HCT116 (cell line): ENCODE data around the gene STIM1. TPM values are rescaled to one million over a fixed set of nuclear protein-coding genes. Genes with fewer than 3 reads are reported as not detected.

Experiments
- ATAC-seq: fragments of 200-7000 bp; cut with Tn5 transposase; 2 replicates; pipeline ENCODE4 v1.9.1; 2020; ENCODE audit warnings: mild to moderate bottlenecking, moderate library complexity
- BruUV-seq: library from RNA; stranded (reverse); fragments of 400-500 nt; replicated peaks from 2 replicates; lab custom pipeline; 2021; lab: Mats Ljungman, UMichigan
- CTCF ChIA-PET: fragments of 300-600 bp; sonication (Branson Sonifier 250); formaldehyde crosslinking; loops from one replicate; lab custom pipeline; 2021; ENCODE audit warnings: antibody characterized with exemption; lab: Charles Lee
- POLR2A ChIA-PET: fragments of 300-600, 350-600 bp; sonication (Branson Sonifier 250); formaldehyde crosslinking; loops from one replicate; lab custom pipeline; 2021; ENCODE audit warnings: antibody characterized with exemption; lab: Charles Lee
- RAD21 ChIA-PET, 2 experiments: fragments of 300-600 bp; sonication (Branson Sonifier 250); formaldehyde crosslinking; loops; one replicate each; lab custom pipeline; 2023; ENCODE audit warnings: low total read pairs in 2 of 2; ENCODE audit not compliant: uncharacterized antibody in 2 of 2, unreplicated experiment in 2 of 2, low non-redundant PET in 1 of 2; lab: Charles Lee
- DNase-seq: peaks from one replicate; pipeline ENCODE4 v3.0.0-alpha.2; 2010; ENCODE audit warnings: low read depth, low spot score
- H2AFZ ChIP-seq: fragments of 200-600 bp; shearing (Covaris generic), sonication (generic); 2 replicates; pipeline ENCODE4 v1.6.1; 2017; ENCODE audit warnings: low read depth, mixed run types, mixed read lengths, antibody characterized with exemption, low read length; ENCODE audit not compliant: poor library complexity, severe bottlenecking
- H3K27ac ChIP-seq: 2 replicates; pipeline ENCODE4 v1.5.1; 2012; ENCODE audit warnings: low read depth, low read length
- H3K27me3 ChIP-seq: fragments of 200-600 bp; sonication (generic); 2 replicates; pipeline ENCODE4 v1.6.1; 2016; ENCODE audit warnings: mixed run types, low read length, mixed read lengths; ENCODE audit not compliant: insufficient read depth
- H3K36me3 ChIP-seq, 2 experiments: fragments of 200-500 bp in 1 of 2; fragments of 200-600 bp in 1 of 2; sonication (Bioruptor generic) in 1 of 2; sonication (generic) in 1 of 2; 2 replicates each; pipeline versions ENCODE4 v1.5.1 to v1.6.1; 2014 to 2016; ENCODE audit warnings: low read length in 2 of 2, inconsistent platforms in 1 of 2, mixed read lengths in 1 of 2, mixed run types in 1 of 2; ENCODE audit not compliant: insufficient read depth in 2 of 2, control insufficient read depth in 1 of 2
- H3K4me1 ChIP-seq, 2 experiments: fragments of 200-600 bp in 1 of 2; sonication (generic) in 1 of 2; 2 replicates each; pipeline versions ENCODE4 v1.5.1 to v1.6.1; 2012 to 2017; ENCODE audit warnings: low read length in 2 of 2, inconsistent platforms in 1 of 2, mild to moderate bottlenecking in 1 of 2, mixed read lengths in 1 of 2, mixed run types in 1 of 2, moderate library complexity in 1 of 2; ENCODE audit not compliant: insufficient read depth in 2 of 2, control insufficient read depth in 1 of 2
- H3K4me2 ChIP-seq: fragments of 200-600 bp; sonication (generic); 2 replicates; pipeline ENCODE4 v1.6.1; 2017; ENCODE audit warnings: mixed run types, low read length, mixed read lengths
- H3K4me3 ChIP-seq, 2 experiments: fragments of 200-600 bp in 1 of 2; sonication (generic) in 1 of 2; replicated peaks in 1 of 2; 2 replicates each; pipeline ENCODE4 v1.5.1; 2011 to 2016; ENCODE audit warnings: low read length in 2 of 2, control low read depth in 1 of 2, low read depth in 1 of 2, mild to moderate bottlenecking in 1 of 2, mixed read lengths in 1 of 2, mixed run types in 1 of 2
- H3K79me2 ChIP-seq: fragments of 200-600 bp; sonication (generic); 2 replicates; pipeline ENCODE4 v1.6.1; 2017; ENCODE audit warnings: mild to moderate bottlenecking, mixed run types, low read length, moderate library complexity, mixed read lengths; ENCODE audit not compliant: insufficient read depth
- H3K9ac ChIP-seq: fragments of 200-600 bp; sonication (generic); 2 replicates; pipeline ENCODE4 v1.6.1; 2016; ENCODE audit warnings: low read length, mixed read lengths
- H3K9me2 ChIP-seq: fragments of 200-600 bp; sonication (generic), shearing (Covaris generic); 2 replicates; pipeline ENCODE4 v1.6.1; 2017; ENCODE audit warnings: mixed run types, mild to moderate bottlenecking, moderate library complexity; ENCODE audit not compliant: insufficient read depth
- H3K9me3 ChIP-seq, 2 experiments: fragments of 200-500 bp in 1 of 2; fragments of 200-600 bp in 1 of 2; sonication (Bioruptor generic) in 1 of 2; sonication (generic) in 1 of 2; 2 replicates each; pipeline ENCODE4 v1.6.1; 2014 to 2017; ENCODE audit warnings: low read length in 2 of 2, mixed read lengths in 2 of 2, inconsistent platforms in 1 of 2, low read depth in 1 of 2, mild to moderate bottlenecking in 1 of 2, mixed run types in 1 of 2, moderate library complexity in 1 of 2; ENCODE audit not compliant: control insufficient read depth in 1 of 2, insufficient read depth in 1 of 2
- H4K20me1 ChIP-seq: fragments of 200-600 bp; sonication (generic), shearing (Covaris generic); 2 replicates; pipeline ENCODE4 v1.6.1; 2017; ENCODE audit warnings: mixed run types, mild to moderate bottlenecking, moderate library complexity; ENCODE audit not compliant: insufficient read depth
- ATF3 ChIP-seq: IDR thresholded peaks from 2 replicates; pipeline ENCODE4 v1.6.1; 2012
- CBX3 ChIP-seq: IDR thresholded peaks from 2 replicates; pipeline ENCODE4 v1.6.1; 2012; ENCODE audit warnings: low read depth
- CEBPB ChIP-seq: IDR thresholded peaks from 2 replicates; pipeline ENCODE4 v1.6.1; 2012; ENCODE audit warnings: low read depth
- EZH2phosphoT487 ChIP-seq: fragments of 200-600 bp; IDR thresholded peaks from 2 replicates; pipeline ENCODE4 v1.6.1; 2018; ENCODE audit warnings: antibody characterized with exemption, borderline replicate concordance
- FOSL1 ChIP-seq: IDR thresholded peaks from 2 replicates; pipeline ENCODE4 v1.6.1; 2012; ENCODE audit warnings: low read depth
- JUND ChIP-seq: IDR thresholded peaks from 2 replicates; pipeline ENCODE4 v1.6.1; 2012
- MAX ChIP-seq: IDR thresholded peaks from 2 replicates; pipeline ENCODE4 v1.6.1; 2012
- POLR2AphosphoS5 ChIP-seq: IDR thresholded peaks from 2 replicates; pipeline ENCODE4 v1.6.1; 2011; ENCODE audit warnings: mild to moderate bottlenecking, low read depth, low read length, moderate library complexity
- RAD21 ChIP-seq: IDR thresholded peaks from 2 replicates; pipeline ENCODE4 v1.6.1; 2012; ENCODE audit warnings: low read depth, mild to moderate bottlenecking
- SIN3A ChIP-seq: IDR thresholded peaks from 2 replicates; pipeline ENCODE4 v1.6.1; 2012; ENCODE audit warnings: low read depth
- SRF ChIP-seq: IDR thresholded peaks from 2 replicates; pipeline ENCODE4 v1.6.1; 2012; ENCODE audit warnings: low read depth
- YY1 ChIP-seq: IDR thresholded peaks from 2 replicates; pipeline ENCODE4 v1.6.1; 2011; ENCODE audit warnings: low read length, low read depth, moderate library complexity, mild to moderate bottlenecking; ENCODE audit not compliant: insufficient replicate concordance; ENCODE audit errors: extremely low read depth
- ZBTB33 ChIP-seq: IDR thresholded peaks from 2 replicates; pipeline ENCODE4 v1.6.1; 2011; ENCODE audit warnings: mild to moderate bottlenecking, low read length, moderate library complexity; ENCODE audit not compliant: insufficient replicate concordance; ENCODE audit errors: extremely low read depth
- ZFX ChIP-seq: fragments of 450-650 bp; IDR thresholded peaks from 2 replicates; pipeline ENCODE4 v1.6.1; 2017
- ZNF274 ChIP-seq: fragments of 200-500 bp; sonication (Bioruptor generic); IDR thresholded peaks from 2 replicates; pipeline ENCODE4 v1.6.1; 2014; ENCODE audit warnings: mild to moderate bottlenecking, low read depth, low read length, inconsistent platforms
- intact Hi-C: fragments of 100-400 bp; cut with micrococcal nuclease; formaldehyde crosslinking; loops from 2 replicates; pipeline ENCODE4 v1.10.0; 2022
- total RNA-seq: library from RNA; stranded (reverse); gene quantifications from one replicate; pipeline ENCODE4 v1.2.1, GENCODE V29; 2021; ENCODE audit not compliant: unreplicated experiment

STIM1 gene
- total RNA-seq, 1 experiment from 2014 or later: 22.3 TPM

GRCh38 chr11:3890806-3891205 lies 35.3 kb downstream of the STIM1 start:
- BruUV-seq: no TSS peak
- Histone ChIP-seq H3K27me3 (no peaks in the 10 kb centered on the region), H3K9ac (no peak overlapping the region), H3K79me2 (peaks cover under 1% of the 10 kb centered on the region; the same call in 1 of the 2 replicates), H3K4me1 (peaks cover 4 to 5% of the 10 kb centered on the region in 2 experiments; a peak in 3 of 4 replicates), H3K4me2 (no peak overlapping the region), H3K9me3 (no peaks in the 10 kb centered on the region), H2AFZ (no peak overlapping the region), H3K27ac (no peak overlapping the region), H3K4me3 (no peak overlapping the region), H3K9me2 (no peaks in the 10 kb centered on the region), H3K36me3 (no peaks in the 10 kb centered on the region), H4K20me1 (no peaks in the 10 kb centered on the region)
- RAD21 ChIA-PET: no interaction called here
- POLR2A ChIA-PET: no interaction called here
- no peak for TF ChIP-seq ZNF274
- TF ChIP-seq ZBTB33: no peak
- TF ChIP-seq SRF: no peak
- TF ChIP-seq ZFX: no peak
- no peak for TF ChIP-seq CEBPB
- TF ChIP-seq ATF3: no peak
- no peak for TF ChIP-seq POLR2AphosphoS5
- TF ChIP-seq EZH2phosphoT487: no peak
- TF ChIP-seq JUND: no peak
- no peak for TF ChIP-seq FOSL1
- no peak for TF ChIP-seq SIN3A
- TF ChIP-seq CBX3: no peak
- no peak for TF ChIP-seq RAD21
- TF ChIP-seq MAX: no peak
- TF ChIP-seq YY1: no peak
- CTCF ChIA-PET: no interaction called here
- no peak for ATAC-seq
- intact Hi-C loops: no loop called here
- no peak for DNase-seq
